Tibial artery (tissue), 4 donors: Measurements from ENCODE around the gene LRRC1.
A peak's percentile ranks its signal among the peaks of the same experiment; 100 is the strongest.

Source experiments
- DNase-seq, 2 donors: peaks; one replicate each; pipeline ENCODE4 v3.0.0-alpha.2; 2019
- H3K27ac ChIP-seq, 2 donors: fragments of 200-600 bp; sonication (generic) in 1 of 2; 1 replicate in 1 of 2; 2 replicates in 1 of 2; pipeline ENCODE4 v1.5.1; 2018 to 2019; ENCODE audit warnings: mild to moderate bottlenecking in 1 of 2
- H3K27me3 ChIP-seq, 2 donors: fragments of 200-600 bp; sonication (generic) in 1 of 2; one replicate each; pipeline versions ENCODE4 v1.5.1 to v1.6.0; 2016 to 2019
- H3K36me3 ChIP-seq, 3 donors: fragments of 200-600 bp; sonication (generic) in 2 of 3; one replicate each; pipeline ENCODE4 v1.5.1; 2016 to 2019; ENCODE audit warnings: mild to moderate bottlenecking in 2 of 3
- H3K4me1 ChIP-seq, 4 donors: fragments of 200-600 bp; sonication (generic) in 2 of 4; 1 replicate in 3 of 4; 2 replicates in 1 of 4; pipeline ENCODE4 v1.5.1; 2016 to 2019
- H3K4me3 ChIP-seq, 2 donors: fragments of 200-600 bp; sonication (generic) in 1 of 2; 1 replicate in 1 of 2; 2 replicates in 1 of 2; pipeline ENCODE4 v1.5.1; 2018 to 2019; ENCODE audit warnings: mild to moderate bottlenecking in 2 of 2
- H3K9me3 ChIP-seq, 3 donors: fragments of 200-600 bp; sonication (generic) in 1 of 3; one replicate each; pipeline ENCODE4 v1.5.1; 2016 to 2019
- intact Hi-C: fragments of 100-400 bp; cut with DNase I; formaldehyde crosslinking; loops from one replicate; pipeline ENCODE4 v1.15.0; 2023; ENCODE audit warnings: low total_unique reads
- TF ChIP-seq, protein P1 (sequence below), 2 experiments: fragments of 200-600 bp in 1 of 2; fragments of 450-650 bp in 1 of 2; IDR thresholded peaks; one replicate each; pipeline ENCODE4 v1.5.1; 2017 to 2019; ENCODE audit warnings: antibody characterized with exemption in 2 of 2, mild to moderate bottlenecking in 1 of 2, moderate library complexity in 1 of 2

Gene LRRC1

DNA sequence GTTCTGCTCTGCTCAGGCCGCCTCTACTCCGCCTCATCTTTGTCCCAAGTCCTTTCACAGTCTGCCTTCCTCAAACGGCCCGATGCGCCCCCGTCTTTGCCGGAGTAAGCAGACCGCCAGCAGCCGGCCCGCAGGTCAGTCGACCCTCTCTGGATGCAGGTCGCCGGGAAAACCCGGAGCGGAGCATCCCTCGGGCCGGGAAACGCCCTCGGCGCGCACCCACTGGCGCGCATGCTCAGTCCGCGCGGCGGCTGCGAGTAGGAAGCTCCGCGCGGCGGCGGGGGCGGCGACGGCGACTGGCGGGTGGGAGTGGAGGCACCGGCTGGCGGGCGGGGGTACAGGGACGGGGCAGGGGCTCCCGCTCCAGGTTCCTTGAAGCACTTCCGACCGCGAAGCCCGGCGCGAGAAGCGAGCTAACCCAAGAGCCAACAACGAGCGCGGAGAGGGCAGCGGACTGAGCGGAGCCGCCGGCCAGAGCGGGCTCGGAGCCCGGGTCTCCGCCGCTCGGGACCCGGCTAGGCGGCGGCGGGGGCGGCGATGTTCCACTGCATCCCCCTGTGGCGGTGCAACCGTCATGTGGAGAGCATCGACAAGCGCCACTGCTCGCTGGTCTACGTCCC lies at the start of gene LRRC1:
TSS of gene LRRC1 (plus strand) at position 286 of the 620 bp plus-strand sequence. CDS start at position 538, 252 bp downstream.
- H3K4me3 ChIP-seq = peak within 1 kb of the TSS; percentile 83 to 92
- DNase-seq = peak; percentile 88 to 94
- no peaks in the 10 kb centered on the region for H3K36me3 ChIP-seq
- TF ChIP-seq, protein P1, sequence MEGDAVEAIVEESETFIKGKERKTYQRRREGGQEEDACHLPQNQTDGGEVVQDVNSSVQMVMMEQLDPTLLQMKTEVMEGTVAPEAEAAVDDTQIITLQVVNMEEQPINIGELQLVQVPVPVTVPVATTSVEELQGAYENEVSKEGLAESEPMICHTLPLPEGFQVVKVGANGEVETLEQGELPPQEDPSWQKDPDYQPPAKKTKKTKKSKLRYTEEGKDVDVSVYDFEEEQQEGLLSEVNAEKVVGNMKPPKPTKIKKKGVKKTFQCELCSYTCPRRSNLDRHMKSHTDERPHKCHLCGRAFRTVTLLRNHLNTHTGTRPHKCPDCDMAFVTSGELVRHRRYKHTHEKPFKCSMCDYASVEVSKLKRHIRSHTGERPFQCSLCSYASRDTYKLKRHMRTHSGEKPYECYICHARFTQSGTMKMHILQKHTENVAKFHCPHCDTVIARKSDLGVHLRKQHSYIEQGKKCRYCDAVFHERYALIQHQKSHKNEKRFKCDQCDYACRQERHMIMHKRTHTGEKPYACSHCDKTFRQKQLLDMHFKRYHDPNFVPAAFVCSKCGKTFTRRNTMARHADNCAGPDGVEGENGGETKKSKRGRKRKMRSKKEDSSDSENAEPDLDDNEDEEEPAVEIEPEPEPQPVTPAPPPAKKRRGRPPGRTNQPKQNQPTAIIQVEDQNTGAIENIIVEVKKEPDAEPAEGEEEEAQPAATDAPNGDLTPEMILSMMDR (IDR thresholded peaks at IDR 0.05) = no peak
- peak within 1 kb of the TSS; percentile 89 for H3K27ac ChIP-seq
- no peaks in the 10 kb centered on the region for H3K9me3 ChIP-seq
- H3K4me1 ChIP-seq = peaks cover 0 to 43% (median 17%) of the 10 kb centered on the region in 4 donors
- no peaks in the 10 kb centered on the region for H3K27me3 ChIP-seq
- intact Hi-C loops = loop anchor here (1.0 to 5.0 kb wide), 2 partner anchors 162 to 248 kb away; partner anchors contain the start of gene GCLC

DNA sequence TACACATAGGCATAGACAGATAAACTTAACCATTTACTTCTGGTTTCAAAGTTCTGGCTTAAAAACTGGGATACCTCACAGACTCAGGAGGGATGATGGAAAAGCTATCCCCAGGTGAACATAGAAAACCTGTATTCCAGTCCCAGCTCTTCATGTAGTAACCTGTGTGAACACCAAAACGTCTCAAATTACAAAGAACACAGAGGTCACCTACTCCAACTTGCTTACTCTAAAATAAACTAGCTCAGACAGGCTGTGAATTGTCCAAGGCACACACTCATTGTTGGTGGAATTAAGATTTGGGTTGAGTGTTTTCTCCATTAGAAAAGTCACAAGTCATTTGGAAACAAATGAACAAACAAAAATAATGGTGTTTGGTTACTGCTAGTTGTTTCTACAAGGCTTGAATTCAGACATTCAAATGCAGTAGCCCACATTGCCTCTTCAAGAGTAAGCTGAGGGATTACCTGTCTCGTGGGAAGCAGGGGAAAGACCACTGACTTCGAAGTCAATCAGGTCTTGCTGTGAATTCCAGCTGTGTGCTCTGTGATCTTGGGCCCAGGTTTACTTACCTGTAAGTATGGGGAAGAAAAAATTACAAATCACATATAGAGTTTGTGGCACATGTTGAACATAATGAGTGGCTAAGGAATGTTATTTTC lies 48.2 kb upstream of the LRRC1 start:
- Histone ChIP-seq H3K27me3 (no peaks in the 10 kb centered on the region), H3K27ac (no peak overlapping the region), H3K36me3 (no peaks in the 10 kb centered on the region), H3K4me3 (no peak overlapping the region), H3K9me3 (no peaks in the 10 kb centered on the region), H3K4me1 (no peaks in the 10 kb centered on the region)
- TF ChIP-seq, protein P1 (IDR thresholded peaks at IDR 0.05) = no peak
- no peak for DNase-seq
- intact Hi-C loops = no loop called here

DNA sequence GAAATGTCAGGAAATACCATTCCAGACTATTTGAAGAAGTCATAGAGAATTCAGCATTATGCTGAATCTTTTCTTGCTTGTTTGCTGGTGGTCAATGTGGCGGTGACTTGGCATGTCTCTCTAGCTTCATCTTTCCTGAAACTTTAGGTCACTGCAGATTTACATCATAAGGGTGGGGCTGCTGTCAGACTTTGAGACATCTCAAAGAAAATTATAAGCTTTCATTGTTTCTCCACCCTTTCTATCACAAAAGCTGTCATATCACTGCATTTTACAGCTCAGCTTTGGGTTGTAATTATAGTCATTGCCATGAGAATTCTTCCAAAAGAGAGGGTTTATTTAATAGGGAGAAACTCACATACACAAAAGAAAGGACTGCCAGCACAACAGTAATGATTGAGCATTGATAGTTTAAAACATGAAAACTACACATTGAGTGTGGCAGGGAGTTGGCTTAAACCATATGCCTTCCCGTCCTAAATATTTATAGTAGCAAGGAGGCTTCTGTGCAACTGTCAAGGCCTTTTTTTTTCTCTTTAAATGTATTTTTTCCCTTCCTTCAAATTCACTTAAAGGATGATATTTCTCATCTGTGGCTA lies 44.7 kb upstream of the LRRC1 start:
- no peak for DNase-seq
- H3K4me1 ChIP-seq = no peaks in the 10 kb centered on the region
- H3K27ac ChIP-seq = no peak overlapping the region
- H3K4me3 ChIP-seq = no peak overlapping the region
- H3K27me3 ChIP-seq = no peaks in the 10 kb centered on the region
- H3K36me3 ChIP-seq = no peaks in the 10 kb centered on the region
- TF ChIP-seq, protein P1 (IDR thresholded peaks at IDR 0.05) = no peak
- H3K9me3 ChIP-seq = no peaks in the 10 kb centered on the region
- intact Hi-C loops = no loop called here

DNA sequence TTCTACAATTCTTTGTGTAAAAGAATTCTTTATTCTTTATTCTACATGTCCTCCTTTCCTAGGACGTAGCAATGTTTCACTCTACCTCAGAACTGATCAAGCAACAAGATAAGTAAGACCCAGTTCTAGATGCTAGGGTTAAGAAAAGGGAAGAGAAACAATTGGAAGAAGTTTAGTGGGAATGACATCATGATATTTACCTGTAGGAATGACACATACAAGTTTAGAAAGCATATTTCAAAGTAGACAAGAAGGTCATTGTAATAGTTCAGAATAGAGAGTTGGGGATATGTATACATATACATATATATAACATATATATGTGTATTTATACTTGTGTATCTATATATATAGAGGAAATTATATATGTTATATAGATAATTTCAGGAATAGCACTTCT lies 43.4 kb upstream of the LRRC1 start:
- H3K36me3 ChIP-seq = no peaks in the 10 kb centered on the region
- intact Hi-C loops = no loop called here
- no peaks in the 10 kb centered on the region for H3K27me3 ChIP-seq
- H3K4me1 ChIP-seq = no peaks in the 10 kb centered on the region
- TF ChIP-seq, protein P1 (IDR thresholded peaks at IDR 0.05) = no peak
- H3K9me3 ChIP-seq = no peaks in the 10 kb centered on the region
- H3K27ac ChIP-seq = no peak overlapping the region
- no peak overlapping the region for H3K4me3 ChIP-seq
- no peak for DNase-seq

DNA sequence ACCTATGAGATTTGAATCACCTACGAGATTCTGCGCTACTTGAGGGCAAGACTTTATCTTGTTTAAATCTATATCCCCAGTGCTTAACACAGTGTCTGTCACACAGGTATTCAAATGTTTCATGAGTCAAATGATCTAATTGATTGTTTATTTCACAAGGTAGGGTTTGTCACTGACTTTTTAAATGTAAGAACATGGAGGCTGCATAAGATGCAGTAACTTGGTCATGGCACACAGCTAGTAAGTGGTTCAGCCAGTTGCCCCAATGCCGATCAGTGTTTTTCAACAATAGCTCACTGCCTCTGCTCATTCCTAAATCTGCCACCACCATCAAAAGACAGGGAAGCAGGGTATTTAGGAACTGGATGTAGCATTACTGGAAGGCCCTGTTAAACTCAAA lies 42.4 kb upstream of the LRRC1 start:
- no peak overlapping the region for H3K27ac ChIP-seq
- H3K27me3 ChIP-seq = no peaks in the 10 kb centered on the region
- intact Hi-C loops = no loop called here
- no peak overlapping the region for H3K4me3 ChIP-seq
- no peaks in the 10 kb centered on the region for H3K4me1 ChIP-seq
- H3K9me3 ChIP-seq = no peaks in the 10 kb centered on the region
- DNase-seq = no peak
- TF ChIP-seq, protein P1 (IDR thresholded peaks at IDR 0.05) = no peak
- H3K36me3 ChIP-seq = no peaks in the 10 kb centered on the region
